HCT116 (cell line): ENCODE data around the gene GDE1.
A peak's percentile ranks its signal among the peaks of the same experiment; 100 is the strongest.

Source experiments
- CTCF ChIP-seq, 3 experiments: fragments of 200-600 bp in 1 of 3; sonication (generic) in 1 of 3; IDR thresholded peaks in 2 of 3; conservative IDR thresholded peaks in 1 of 3; 2 replicates each; pipeline ENCODE4 v1.5.1; 2012 to 2017; ENCODE audit warnings: low read depth in 2 of 3, low read length in 2 of 3, antibody characterized with exemption in 1 of 3, borderline replicate concordance in 1 of 3, control low read depth in 1 of 3, mild to moderate bottlenecking in 1 of 3, mixed read lengths in 1 of 3, mixed run types in 1 of 3, moderate library complexity in 1 of 3; ENCODE audit not compliant: insufficient read depth in 1 of 3
- ELF1 ChIP-seq: IDR thresholded peaks from 2 replicates; pipeline ENCODE4 v1.6.1; 2012; ENCODE audit warnings: low read depth, borderline replicate concordance
- EZH2 ChIP-seq: fragments of 200-600 bp; sonication (generic); IDR thresholded peaks from 2 replicates; pipeline ENCODE4 v1.6.1; 2017; ENCODE audit warnings: antibody characterized with exemption, mixed run types
- EZH2phosphoT487 ChIP-seq: fragments of 200-600 bp; IDR thresholded peaks from 2 replicates; pipeline ENCODE4 v1.6.1; 2018; ENCODE audit warnings: antibody characterized with exemption, borderline replicate concordance
- JUND ChIP-seq: IDR thresholded peaks from 2 replicates; pipeline ENCODE4 v1.6.1; 2012
- MAX ChIP-seq: IDR thresholded peaks from 2 replicates; pipeline ENCODE4 v1.6.1; 2012
- POLR2A ChIP-seq: IDR thresholded peaks from 2 replicates; pipeline ENCODE4 v1.7.0; 2011; ENCODE audit warnings: borderline replicate concordance; ENCODE audit not compliant: insufficient read depth, insufficient read length; ENCODE audit errors: extremely low read depth
- RAD21 ChIP-seq: IDR thresholded peaks from 2 replicates; pipeline ENCODE4 v1.6.1; 2012; ENCODE audit warnings: low read depth, mild to moderate bottlenecking
- REST ChIP-seq: IDR thresholded peaks from 2 replicates; pipeline ENCODE4 v1.6.1; 2012; ENCODE audit warnings: low read depth
- SRF ChIP-seq: IDR thresholded peaks from 2 replicates; pipeline ENCODE4 v1.6.1; 2012; ENCODE audit warnings: low read depth
- TCF7L2 ChIP-seq: IDR thresholded peaks from 2 replicates; pipeline ENCODE4 v1.7.0; 2011; ENCODE audit warnings: borderline replicate concordance, inconsistent platforms; ENCODE audit not compliant: insufficient read depth, insufficient read length; ENCODE audit errors: extremely low read depth
- ZBTB33 ChIP-seq: IDR thresholded peaks from 2 replicates; pipeline ENCODE4 v1.6.1; 2011; ENCODE audit warnings: mild to moderate bottlenecking, low read length, moderate library complexity; ENCODE audit not compliant: insufficient replicate concordance; ENCODE audit errors: extremely low read depth

GRCh38 chr16:19523559-19524355 is 1.9 kb upstream of the GDE1 start, which contains the start of gene CCP110:
- TF ChIP-seq CTCF (IDR thresholded peaks at IDR 0.05 in 2 of 3, conservative IDR thresholded peaks at IDR 0.05 in 1 of 3; ENCODE audit: borderline replicate concordance in 1 of 3, insufficient read depth in 1 of 3, low read depth in 2 of 3, low read length in 2 of 3) (no peak), TCF7L2 (no peak), POLR2A (no peak), RAD21 (no peak), MAX (peak; percentile 41; the same call in 1 of the 2 replicates), SRF (no peak), REST (no peak), ELF1 (peak; percentile 71), EZH2phosphoT487 (no peak), EZH2 (no peak), JUND (no peak), ZBTB33 (peak; percentile 25)
